HEK293T (cell line): Measurements from ENCODE around the gene VSTM2B.

Experiments
- ARNT ChIP-seq: fragments of 450-650 bp; IDR thresholded peaks from 2 replicates; pipeline ENCODE4 v1.6.1; 2017; ENCODE audit warnings: mild to moderate bottlenecking
- BHLHE40 ChIP-seq: fragments of 450-650 bp; IDR thresholded peaks from 2 replicates; pipeline ENCODE4 v1.6.1; 2016; ENCODE audit warnings: mild to moderate bottlenecking, moderate library complexity, borderline replicate concordance
- CTBP1 ChIP-seq: fragments of 450-650 bp; IDR thresholded peaks from 2 replicates; pipeline ENCODE4 v1.6.1; 2016; ENCODE audit warnings: borderline replicate concordance
- ELF4 ChIP-seq: fragments of 450-650 bp; IDR thresholded peaks from 2 replicates; pipeline ENCODE4 v1.6.1; 2017; ENCODE audit warnings: antibody characterized with exemption
- FOXA1 ChIP-seq: fragments of 450-650 bp; IDR thresholded peaks from 2 replicates; pipeline ENCODE4 v1.6.1; 2016; ENCODE audit warnings: mild to moderate bottlenecking
- FOXK2 ChIP-seq: fragments of 450-650 bp; IDR thresholded peaks from 2 replicates; pipeline ENCODE4 v1.6.1; 2016; ENCODE audit warnings: mild to moderate bottlenecking
- FOXM1 ChIP-seq: fragments of 450-650 bp; IDR thresholded peaks from 2 replicates; pipeline ENCODE4 v1.6.1; 2017; ENCODE audit warnings: mild to moderate bottlenecking, borderline replicate concordance
- HDGF ChIP-seq: fragments of 450-650 bp; IDR thresholded peaks from 2 replicates; pipeline ENCODE4 v1.6.1; 2017; ENCODE audit warnings: antibody characterized with exemption, borderline replicate concordance
- PKNOX1 ChIP-seq: fragments of 450-650 bp; IDR thresholded peaks from 2 replicates; pipeline ENCODE4 v1.6.1; 2016
- SP1 ChIP-seq: fragments of 450-650 bp; IDR thresholded peaks from 2 replicates; pipeline ENCODE4 v1.6.1; 2017
- SUZ12 ChIP-seq: fragments of 450-650 bp; IDR thresholded peaks from 2 replicates; pipeline ENCODE4 v1.6.1; 2016; ENCODE audit warnings: mild to moderate bottlenecking
- TARDBP ChIP-seq: fragments of 450-650 bp; IDR thresholded peaks from 2 replicates; pipeline ENCODE4 v1.6.1; 2016

- no peak for TF ChIP-seq BHLHE40
- no peak for TF ChIP-seq SP1
- TF ChIP-seq FOXM1: no peak
- no peak for TF ChIP-seq PKNOX1
- no peak for TF ChIP-seq SUZ12
- no peak for TF ChIP-seq FOXK2
- no peak for TF ChIP-seq ARNT
- no peak for TF ChIP-seq ELF4
- no peak for TF ChIP-seq CTBP1
- TF ChIP-seq TARDBP: no peak
- no peak for TF ChIP-seq FOXA1
- no peak for TF ChIP-seq HDGF
These were observed 5.4 kb upstream of the VSTM2B start for GRCh38 chr19:29520390-29520789.
